Lower leg skin (tissue), 4 donors: Measurements from ENCODE around the gene THEMIS2. TPM values are rescaled to one million over a fixed set of nuclear protein-coding genes. Genes with fewer than 3 reads are reported as not detected.
A peak's percentile ranks its signal among the peaks of the same experiment; 100 is the strongest.

Experiments
- DNase-seq, 2 donors: peaks; one replicate each; pipeline ENCODE4 v3.0.0-alpha.2; 2019; ENCODE audit warnings: low spot score in 2 of 2
- H3K4me3 ChIP-seq: fragments of 200-600 bp; sonication (generic); 2 replicates; pipeline ENCODE4 v1.5.1; 2017; ENCODE audit warnings: mild to moderate bottlenecking, low read depth; ENCODE audit not compliant: poor library complexity, severe bottlenecking
- CTCF ChIP-seq, 3 donors: fragments of 450-650 bp; IDR thresholded peaks; one replicate each; pipeline ENCODE4 v1.5.1; 2016; ENCODE audit warnings: antibody characterized with exemption in 3 of 3, mild to moderate bottlenecking in 3 of 3, moderate library complexity in 2 of 3
- POLR2A ChIP-seq, 2 donors: fragments of 450-650 bp; IDR thresholded peaks; one replicate each; pipeline ENCODE4 v1.6.1; 2016 to 2017; ENCODE audit warnings: antibody characterized with exemption in 2 of 2, mild to moderate bottlenecking in 1 of 2, moderate library complexity in 1 of 2
- WGBS, 2 donors: methylation state at CpG; one replicate each; pipeline ENCODE4 v1.1.5; 2018; 5-methylcytosine and 5-hydroxymethylcytosine counted together
- intact Hi-C: fragments of 100-400 bp; cut with DNase I; formaldehyde crosslinking; loops from one replicate; pipeline ENCODE4 v1.15.0; 2023; ENCODE audit warnings: low total_unique reads
- total RNA-seq, 4 donors: library from RNA; depleted of rRNA; stranded (reverse); fragments of >200 nt; gene quantifications; one replicate each; pipeline ENCODE4 v1.1.0, GENCODE V29; 2016

Gene THEMIS2
- total RNA-seq, 4 donors from 2014 or later: 5.1 to 12.6 (median 8.9) TPM

- 82 to 87% methylated on average over 14 of the region's 14 CpGs for WGBS, 2 donors
- peak in 1 of 2 donors; percentile 79 for DNase-seq
- TF ChIP-seq CTCF (IDR thresholded peaks at IDR 0.05): no peak
- TF ChIP-seq POLR2A (IDR thresholded peaks at IDR 0.05): no peak
- intact Hi-C loops: loop anchor here (10.0 kb wide), 1 partner anchor 116 kb away; no protein-coding TSS in a partner anchor
- H3K4me3 ChIP-seq: no peak overlapping the region
Observed at GRCh38 chr1:27858949-27859576, 13.3 kb upstream of the THEMIS2 start.

DNA sequence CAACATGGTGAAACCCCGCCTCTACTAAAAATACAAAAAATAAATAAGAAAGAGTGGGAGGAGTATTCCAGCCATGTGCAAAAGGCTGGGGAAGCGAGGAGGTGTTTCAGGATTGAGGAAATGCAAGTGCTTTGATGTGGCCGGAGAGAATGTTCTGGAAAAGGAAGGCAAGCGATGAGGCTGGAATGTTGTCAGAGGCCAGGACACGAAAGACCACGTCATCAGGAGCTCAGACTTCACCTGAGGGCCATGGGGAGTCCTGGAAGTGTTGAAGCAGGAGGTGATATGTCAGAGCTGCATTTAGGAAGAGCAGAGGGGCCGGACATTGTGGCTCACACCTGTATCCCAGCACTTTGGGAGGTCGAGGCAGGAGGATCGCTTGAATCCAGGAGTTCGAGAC lies 10.9 kb upstream of the THEMIS2 start:
- TF ChIP-seq POLR2A (IDR thresholded peaks at IDR 0.05) (no peak), CTCF (IDR thresholded peaks at IDR 0.05) (no peak)
- no peak overlapping the region for H3K4me3 ChIP-seq
- intact Hi-C loops: no loop called here
- WGBS, 2 donors: 90 to 92% methylated on average over 10 of the region's 10 CpGs
- DNase-seq: no peak

DNA sequence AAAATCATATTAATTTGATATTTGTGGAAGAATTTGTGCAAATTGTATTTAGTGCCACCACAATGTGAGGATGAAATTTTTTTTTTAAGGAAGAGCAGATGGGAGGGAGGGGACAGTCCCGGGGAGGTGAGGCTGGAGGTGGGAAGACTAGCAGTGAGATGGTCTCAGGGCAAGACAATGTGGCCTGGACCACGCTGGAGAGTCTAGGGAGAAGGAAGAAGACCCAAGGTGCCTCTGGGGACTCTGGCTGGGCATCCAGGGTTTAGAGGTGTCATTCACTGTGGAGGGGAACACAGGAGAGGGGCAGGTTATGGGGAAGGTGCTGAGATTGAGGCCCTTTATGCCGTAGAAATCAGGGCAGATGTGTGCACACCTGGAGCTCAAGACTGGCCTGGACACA lies 10.3 kb upstream of the THEMIS2 start:
- no peak for TF ChIP-seq CTCF (IDR thresholded peaks at IDR 0.05)
- no peak for TF ChIP-seq POLR2A (IDR thresholded peaks at IDR 0.05)
- H3K4me3 ChIP-seq: no peak overlapping the region
- no peak for DNase-seq
- intact Hi-C loops: no loop called here
- 90 to 91% methylated on average over 3 of the region's 3 CpGs for WGBS, 2 donors

- intact Hi-C loops: no loop called here
- peak; percentile 80 to 90 for DNase-seq
- no peak for TF ChIP-seq POLR2A (IDR thresholded peaks at IDR 0.05)
- TF ChIP-seq CTCF (IDR thresholded peaks at IDR 0.05): no peak
- WGBS, 2 donors: 71 to 76% methylated on average over 8 to 9 of the region's 9 CpGs
- H3K4me3 ChIP-seq: no peak overlapping the region
Observed at GRCh38 chr1:27862671-27863537, 9.4 kb upstream of the THEMIS2 start.

GRCh38 chr1:27863538-27863915 lies 8.8 kb upstream of the THEMIS2 start:
- WGBS, 2 donors: 75 to 80% methylated on average over 1 of the region's 1 CpG
- intact Hi-C loops: no loop called here
- H3K4me3 ChIP-seq: no peak overlapping the region
- no peak for DNase-seq
- TF ChIP-seq POLR2A (IDR thresholded peaks at IDR 0.05): no peak
- no peak for TF ChIP-seq CTCF (IDR thresholded peaks at IDR 0.05)
